Psoas muscle (tissue), 8 donors: Measurements from ENCODE around the gene SMIM31. TPM values are rescaled to one million over a fixed set of nuclear protein-coding genes. Genes with fewer than 3 reads are reported as not detected.

Experiments
- ATAC-seq, 4 donors: fragments of 200-7000 bp; cut with Tn5 transposase; one replicate each; pipeline ENCODE4 v1.9.1; 2020; ENCODE audit warnings: moderate library complexity in 3 of 4, mild to moderate bottlenecking in 2 of 4
- DNase-seq, 2 donors: peaks; one replicate each; pipeline ENCODE4 v3.0.0-alpha.2; 2020
- H3K27ac ChIP-seq: fragments of 200-600 bp; one replicate; pipeline ENCODE4 v1.8.0; 2022
- H3K27me3 ChIP-seq, 3 donors: fragments of 200-600 bp in 1 of 3; one replicate each; pipeline versions ENCODE4 v1.6.1 to v1.8.0; 2013 to 2022; ENCODE audit warnings: low read length in 2 of 3, mild to moderate bottlenecking in 2 of 3, moderate library complexity in 1 of 3; ENCODE audit not compliant: insufficient read depth in 3 of 3
- H3K36me3 ChIP-seq, 2 donors: fragments of 200-600 bp in 1 of 2; one replicate each; pipeline versions ENCODE4 v1.6.1 to v1.8.0; 2013 to 2022; ENCODE audit warnings: low read depth in 1 of 2, mild to moderate bottlenecking in 1 of 2, moderate library complexity in 1 of 2; ENCODE audit not compliant: insufficient read depth in 1 of 2
- H3K4me1 ChIP-seq: fragments of 200-600 bp; one replicate; pipeline ENCODE4 v1.8.0; 2022
- H3K4me3 ChIP-seq: fragments of 200-600 bp; one replicate; pipeline ENCODE4 v1.8.0; 2022; ENCODE audit warnings: mild to moderate bottlenecking
- H3K9me3 ChIP-seq: fragments of 200-600 bp; one replicate; pipeline ENCODE4 v1.8.0; 2022
- CTCF ChIP-seq: fragments of 200-600 bp; IDR thresholded peaks from one replicate; pipeline ENCODE4 v1.8.0; 2022; ENCODE audit warnings: antibody characterized with exemption
- WGBS, 3 donors: extraction: QIAGEN DNeasy Blood & Tissue Kit; methylation state at CpG; one replicate each; pipeline versions ENCODE4 v1.1.6 to v1.1.7; 2013; 5-methylcytosine and 5-hydroxymethylcytosine counted together
- intact Hi-C, 2 donors: fragments of 100-400 bp; cut with DNase I; formaldehyde crosslinking; loops; one replicate each; pipeline versions ENCODE4 v1.11.0 to v1.14.2; 2022
- polyA plus RNA-seq, 3 donors: library from polyadenylated mRNA; stranded (reverse); fragments of 200-250 nt; gene quantifications; one replicate each; pipeline ENCODE4 v1.2.3, GENCODE V29; 2013
- total RNA-seq, 4 donors: library from RNA; stranded (reverse); fragmentation: NEBNext Ultra II Directional in 2 of 4; extraction: Animal tissue kit (Norgen Biotek cat#: 25700) in 2 of 4; gene quantifications; one replicate each; pipeline versions ENCODE4 v1.2.1 to v1.2.4, GENCODE V29; 2021 to 2023
- donor health status: healthy with polysubstance abuse.
- donor health status: DM: no; HTN: no; CAD: no; lungs with moderate emphysema.
- donor health status: Bipolar disorder and iron deficiency.
- donor health status: healthy.
- donor health status: DM: yes; HTN: yes; CAD: no.
- donor health status: DM: no; HTN: no; CAD: no.
- donor health status: DM: no; HTN: no; CAD: no.
- donor health status: DM: yes; HTN: yes; CAD: no.

The SMIM31 gene
- total and polyA plus RNA-seq, 7 donors, result 0.01 TPM; not detected in 6

GRCh38 chr4:164730705-164731393 lies 23.1 kb upstream of the SMIM31 start:
- H3K36me3 ChIP-seq, result no peaks in the 10 kb centered on the region
- ATAC-seq (no peak), DNase-seq (no peak)
- intact Hi-C loops, result loop anchor here (5.0 kb wide), 1 partner anchor 1179 kb away; no protein-coding TSS in a partner anchor
- no peaks in the 10 kb centered on the region for H3K27me3 ChIP-seq
- no peak for TF ChIP-seq CTCF
- H3K27ac ChIP-seq, result no peak overlapping the region
- H3K4me3 ChIP-seq, result no peak overlapping the region
- 44 to 55% (median 47%) methylated on average over 4 of the region's 4 CpGs for WGBS, 3 donors
- H3K9me3 ChIP-seq, result no peaks in the 10 kb centered on the region
- H3K4me1 ChIP-seq, result peaks cover 12% of the 10 kb centered on the region

- TF ChIP-seq CTCF, result peak; percentile 70
- ATAC-seq (peak in 3 of 4 donors; percentile 53 to 72 (median 63)), DNase-seq (no peak)
- Histone ChIP-seq H3K4me1 (peaks cover 12% of the 10 kb centered on the region), H3K27me3 (no peaks in the 10 kb centered on the region), H3K9me3 (no peaks in the 10 kb centered on the region), H3K4me3 (no peak overlapping the region), H3K36me3 (no peaks in the 10 kb centered on the region), H3K27ac (no peak overlapping the region)
- WGBS, 3 donors, result 30 to 34% (median 31%) methylated on average over 5 of the region's 5 CpGs
- intact Hi-C loops, result loop anchor here (5.0 kb wide), 1 partner anchor 1180 kb away; no protein-coding TSS in a partner anchor
Measured at GRCh38 chr4:164731827-164732474, 22.0 kb upstream of the SMIM31 start.

GRCh38 chr4:164734484-164734883 lies 19.4 kb upstream of the SMIM31 start:
- Histone ChIP-seq H3K27ac (no peak overlapping the region), H3K9me3 (no peaks in the 10 kb centered on the region), H3K36me3 (no peaks in the 10 kb centered on the region), H3K27me3 (no peaks in the 10 kb centered on the region), H3K4me3 (no peak overlapping the region), H3K4me1 (peaks cover 12% of the 10 kb centered on the region)
- ATAC-seq, result no peak
- intact Hi-C loops, result loop anchor here (5.0 kb wide), 1 partner anchor 1182 kb away; no protein-coding TSS in a partner anchor
- WGBS, 3 donors, result 50 to 51% (median 51%) methylated on average over 7 of the region's 7 CpGs
- no peak for TF ChIP-seq CTCF
- no peak for DNase-seq

- Histone ChIP-seq H3K4me3 (no peak overlapping the region), H3K27ac (no peak overlapping the region), H3K27me3 (peaks cover 0 to 2% (median 0%) of the 10 kb centered on the region in 3 donors), H3K36me3 (no peaks in the 10 kb centered on the region), H3K4me1 (no peaks in the 10 kb centered on the region), H3K9me3 (no peaks in the 10 kb centered on the region)
- no peak for TF ChIP-seq CTCF
- no peak for DNase-seq
- intact Hi-C loops, result loop anchor here in 1 of 2 donors (5.0 kb wide), 1 partner anchor 1191 kb away; no protein-coding TSS in a partner anchor
- ATAC-seq, result no peak
- 54 to 61% (median 55%) methylated on average over 3 of the region's 3 CpGs for WGBS, 3 donors
Measured at GRCh38 chr4:164748375-164748774, 5.6 kb upstream of the SMIM31 start.
